GM23338 (cell line): ENCODE measurements around the gene SIPA1. TPM values are rescaled to one million over a fixed set of nuclear protein-coding genes. Genes with fewer than 3 reads are reported as not detected.

Source experiments
- ATAC-seq: fragments of 200-7000 bp; cut with Tn5 transposase; 3 replicates; pipeline ENCODE4 v1.9.1; 2020
- DNase-seq: peaks from one replicate; pipeline ENCODE4 v3.0.0-alpha.2; 2015; ENCODE audit warnings: low spot score
- H2AFZ ChIP-seq: fragments of 200-600 bp; sonication (generic); 2 replicates; pipeline ENCODE4 v1.8.0; 2016; ENCODE audit warnings: antibody characterized with exemption, mild to moderate bottlenecking, moderate library complexity
- H3F3A ChIP-seq: fragments of 200-600 bp; sonication (generic); replicated peaks from 2 replicates; pipeline ENCODE4 v1.8.0; 2017; ENCODE audit warnings: antibody characterized with exemption, mixed run types, low read depth
- H3K27ac ChIP-seq: fragments of 200-600 bp; sonication (generic); 2 replicates; pipeline ENCODE4 v1.6.1; 2016; ENCODE audit warnings: low read depth
- H3K27me3 ChIP-seq: fragments of 200-600 bp; sonication (generic); 2 replicates; pipeline ENCODE4 v1.8.0; 2016; ENCODE audit warnings: mild to moderate bottlenecking, mixed run types, moderate library complexity; ENCODE audit not compliant: insufficient read depth
- H3K36me3 ChIP-seq: fragments of 200-600 bp; sonication (generic); 2 replicates; pipeline ENCODE4 v1.8.0; 2016; ENCODE audit warnings: mild to moderate bottlenecking; ENCODE audit not compliant: insufficient read depth
- H3K4me1 ChIP-seq: fragments of 200-600 bp; sonication (generic); 2 replicates; pipeline ENCODE4 v1.8.0; 2016; ENCODE audit warnings: mild to moderate bottlenecking, moderate library complexity; ENCODE audit not compliant: insufficient read depth
- H3K4me2 ChIP-seq: fragments of 200-600 bp; sonication (generic); 2 replicates; pipeline ENCODE4 v1.7.1; 2017; ENCODE audit warnings: mixed run types
- H3K4me3 ChIP-seq: fragments of 200-600 bp; sonication (generic); 2 replicates; pipeline ENCODE4 v1.6.1; 2016; ENCODE audit warnings: mixed run types
- H3K79me2 ChIP-seq: fragments of 200-600 bp; sonication (generic); replicated peaks from 2 replicates; pipeline ENCODE4 v1.8.0; 2017; ENCODE audit warnings: mild to moderate bottlenecking; ENCODE audit not compliant: insufficient read depth
- H3K9me2 ChIP-seq: fragments of 200-600 bp; sonication (generic); 2 replicates; pipeline ENCODE4 v1.8.0; 2017; ENCODE audit not compliant: insufficient read depth
- H4K20me1 ChIP-seq: fragments of 200-600 bp; sonication (generic); replicated peaks from 2 replicates; pipeline ENCODE4 v1.8.0; 2017; ENCODE audit warnings: mild to moderate bottlenecking; ENCODE audit not compliant: insufficient read depth
- H3K27ac Mint-ChIP-seq: 2 replicates; pipeline ENCODE4 v1.8.0; 2020; ENCODE audit warnings: inconsistent platforms, mild to moderate bottlenecking, moderate library complexity, mixed read lengths
- H3K27me3 Mint-ChIP-seq: 3 replicates; pipeline ENCODE4 v1.8.0; 2022; ENCODE audit warnings: low read depth, mild to moderate bottlenecking, moderate library complexity, mixed read lengths, inconsistent platforms; ENCODE audit not compliant: insufficient read depth, poor library complexity
- H3K36me3 Mint-ChIP-seq: 3 replicates; pipeline ENCODE4 v1.8.0; 2021; ENCODE audit warnings: low read depth, mild to moderate bottlenecking, inconsistent platforms, moderate library complexity, mixed read lengths
- H3K4me1 Mint-ChIP-seq: 3 replicates; pipeline ENCODE4 v1.8.0; 2020; ENCODE audit warnings: mild to moderate bottlenecking, inconsistent platforms, mixed read lengths
- H3K4me3 Mint-ChIP-seq: 3 replicates; pipeline ENCODE4 v1.8.0; 2021; ENCODE audit warnings: moderate library complexity, mild to moderate bottlenecking, inconsistent platforms, mixed read lengths
- H3K9me3 Mint-ChIP-seq: 3 replicates; pipeline ENCODE4 v1.8.0; 2020; ENCODE audit warnings: moderate library complexity, mild to moderate bottlenecking, inconsistent platforms, mixed read lengths
- CREB1 ChIP-seq: fragments of 250-450 bp; sonication (Bioruptor Pico); IDR thresholded peaks from 2 replicates; pipeline ENCODE4 v1.5.0; 2020; ENCODE audit warnings: low read depth, mild to moderate bottlenecking, moderate library complexity
- EZH2 ChIP-seq: fragments of 200-600 bp; sonication (generic); IDR thresholded peaks from one replicate; pipeline ENCODE4 v1.8.0; 2017; ENCODE audit warnings: antibody characterized with exemption, mild to moderate bottlenecking, low read depth; ENCODE audit not compliant: unreplicated experiment
- EZH2phosphoT487 ChIP-seq: fragments of 200-600 bp; sonication (generic); IDR thresholded peaks from one replicate; pipeline ENCODE4 v1.8.1; 2018; ENCODE audit warnings: antibody characterized with exemption; ENCODE audit not compliant: unreplicated experiment
- JUNB ChIP-seq: IDR thresholded peaks from one replicate; pipeline ENCODE4 v1.6.1; 2016; ENCODE audit warnings: antibody characterized with exemption; ENCODE audit not compliant: unreplicated experiment
- NANOG ChIP-seq: IDR thresholded peaks from 2 replicates; pipeline ENCODE4 v1.6.1; 2016; ENCODE audit warnings: antibody characterized with exemption, borderline replicate concordance
- POLR2AphosphoS5 ChIP-seq: IDR thresholded peaks from 2 replicates; pipeline ENCODE4 v1.6.1; 2016; ENCODE audit warnings: antibody characterized with exemption, low read depth
- REST ChIP-seq: IDR thresholded peaks from one replicate; pipeline ENCODE4 v1.6.1; 2018; ENCODE audit warnings: antibody characterized with exemption; ENCODE audit not compliant: unreplicated experiment
- STAT1 ChIP-seq: IDR thresholded peaks from one replicate; pipeline ENCODE4 v1.6.1; 2016; ENCODE audit warnings: antibody characterized with exemption; ENCODE audit not compliant: unreplicated experiment
- ZNF114 ChIP-seq: fragments of 250-450 bp; sonication (Bioruptor Pico); IDR thresholded peaks from 2 replicates; pipeline ENCODE4 v1.5.0; 2020; ENCODE audit warnings: mild to moderate bottlenecking, moderate library complexity
- ZNF331 ChIP-seq: fragments of 250-450 bp; sonication (Bioruptor Pico); IDR thresholded peaks from 2 replicates; pipeline ENCODE4 v1.5.0; 2020; ENCODE audit warnings: low read depth, mild to moderate bottlenecking, moderate library complexity
- polyA plus RNA-seq: library from polyadenylated mRNA; unstranded; fragments of >200 nt; fragmentation: Nextera tagmentation; extraction: Ambion mirVana; gene quantifications from 2 replicates; pipeline ENCODE4 v1.2.1, GENCODE V29; 2016
- total RNA-seq: library from RNA; depleted of rRNA; stranded (reverse); fragments of >200 nt; shearing (Covaris generic); gene quantifications from 2 replicates; pipeline ENCODE4 v1.2.3, GENCODE V29; 2014
- TF ChIP-seq, protein P1 (sequence below): fragments of 250-450 bp; sonication (Bioruptor Pico); IDR thresholded peaks from 2 replicates; pipeline ENCODE4 v1.5.0; 2020; ENCODE audit warnings: mild to moderate bottlenecking, moderate library complexity
- TF ChIP-seq, protein P2 (sequence below): IDR thresholded peaks from 2 replicates; pipeline ENCODE4 v1.6.1; 2016; ENCODE audit warnings: antibody characterized with exemption
- TF ChIP-seq, protein P3 (sequence below), 2 experiments: fragments of 200-600 bp in 1 of 2; sonication (generic) in 1 of 2; conservative IDR thresholded peaks; 2 replicates each; pipeline versions ENCODE4 v1.5.1 to v1.6.1; 2016 to 2017; ENCODE audit warnings: antibody characterized with exemption in 2 of 2, low read depth in 2 of 2, mild to moderate bottlenecking in 2 of 2, moderate library complexity in 1 of 2

SIPA1 gene
- total and polyA plus RNA-seq, 2 experiments from 2014 or later: 50.1 to 54.6 TPM

GRCh38 chr11:65644837-65645236 is 6.9 kb downstream of the SIPA1 start:
- no peak overlapping the region for H3K4me2 ChIP-seq
- Mint-ChIP-seq H3K4me1 (peaks cover 32% of the 10 kb centered on the region), H3K36me3 (no peaks in the 10 kb centered on the region; the same call in 2 of the 3 replicates), H3K27ac (no peak overlapping the region), H3K27me3 (peaks cover 24% of the 10 kb centered on the region), H3K4me3 (no peak overlapping the region), H3K9me3 (no peaks in the 10 kb centered on the region)
- H3K4me1 ChIP-seq: peaks cover 32% of the 10 kb centered on the region
- ATAC-seq (no peak), DNase-seq (no peak)
- no peaks in the 10 kb centered on the region for H4K20me1 ChIP-seq
- no peaks in the 10 kb centered on the region for H3K9me2 ChIP-seq
- no peaks in the 10 kb centered on the region for H3K27me3 ChIP-seq
- H3K79me2 ChIP-seq: no peaks in the 10 kb centered on the region; the same call in 1 of the 2 replicates
- TF ChIP-seq POLR2AphosphoS5 (no peak), EZH2phosphoT487 (no peak), REST (no peak), EZH2 (no peak), STAT1 (no peak), NANOG (no peak), ZNF114 (CRISPR knock-in tag) (no peak), JUNB (no peak), ZNF331 (CRISPR knock-in tag) (no peak), CREB1 (CRISPR knock-in tag) (no peak)
- TF ChIP-seq, protein P1, sequence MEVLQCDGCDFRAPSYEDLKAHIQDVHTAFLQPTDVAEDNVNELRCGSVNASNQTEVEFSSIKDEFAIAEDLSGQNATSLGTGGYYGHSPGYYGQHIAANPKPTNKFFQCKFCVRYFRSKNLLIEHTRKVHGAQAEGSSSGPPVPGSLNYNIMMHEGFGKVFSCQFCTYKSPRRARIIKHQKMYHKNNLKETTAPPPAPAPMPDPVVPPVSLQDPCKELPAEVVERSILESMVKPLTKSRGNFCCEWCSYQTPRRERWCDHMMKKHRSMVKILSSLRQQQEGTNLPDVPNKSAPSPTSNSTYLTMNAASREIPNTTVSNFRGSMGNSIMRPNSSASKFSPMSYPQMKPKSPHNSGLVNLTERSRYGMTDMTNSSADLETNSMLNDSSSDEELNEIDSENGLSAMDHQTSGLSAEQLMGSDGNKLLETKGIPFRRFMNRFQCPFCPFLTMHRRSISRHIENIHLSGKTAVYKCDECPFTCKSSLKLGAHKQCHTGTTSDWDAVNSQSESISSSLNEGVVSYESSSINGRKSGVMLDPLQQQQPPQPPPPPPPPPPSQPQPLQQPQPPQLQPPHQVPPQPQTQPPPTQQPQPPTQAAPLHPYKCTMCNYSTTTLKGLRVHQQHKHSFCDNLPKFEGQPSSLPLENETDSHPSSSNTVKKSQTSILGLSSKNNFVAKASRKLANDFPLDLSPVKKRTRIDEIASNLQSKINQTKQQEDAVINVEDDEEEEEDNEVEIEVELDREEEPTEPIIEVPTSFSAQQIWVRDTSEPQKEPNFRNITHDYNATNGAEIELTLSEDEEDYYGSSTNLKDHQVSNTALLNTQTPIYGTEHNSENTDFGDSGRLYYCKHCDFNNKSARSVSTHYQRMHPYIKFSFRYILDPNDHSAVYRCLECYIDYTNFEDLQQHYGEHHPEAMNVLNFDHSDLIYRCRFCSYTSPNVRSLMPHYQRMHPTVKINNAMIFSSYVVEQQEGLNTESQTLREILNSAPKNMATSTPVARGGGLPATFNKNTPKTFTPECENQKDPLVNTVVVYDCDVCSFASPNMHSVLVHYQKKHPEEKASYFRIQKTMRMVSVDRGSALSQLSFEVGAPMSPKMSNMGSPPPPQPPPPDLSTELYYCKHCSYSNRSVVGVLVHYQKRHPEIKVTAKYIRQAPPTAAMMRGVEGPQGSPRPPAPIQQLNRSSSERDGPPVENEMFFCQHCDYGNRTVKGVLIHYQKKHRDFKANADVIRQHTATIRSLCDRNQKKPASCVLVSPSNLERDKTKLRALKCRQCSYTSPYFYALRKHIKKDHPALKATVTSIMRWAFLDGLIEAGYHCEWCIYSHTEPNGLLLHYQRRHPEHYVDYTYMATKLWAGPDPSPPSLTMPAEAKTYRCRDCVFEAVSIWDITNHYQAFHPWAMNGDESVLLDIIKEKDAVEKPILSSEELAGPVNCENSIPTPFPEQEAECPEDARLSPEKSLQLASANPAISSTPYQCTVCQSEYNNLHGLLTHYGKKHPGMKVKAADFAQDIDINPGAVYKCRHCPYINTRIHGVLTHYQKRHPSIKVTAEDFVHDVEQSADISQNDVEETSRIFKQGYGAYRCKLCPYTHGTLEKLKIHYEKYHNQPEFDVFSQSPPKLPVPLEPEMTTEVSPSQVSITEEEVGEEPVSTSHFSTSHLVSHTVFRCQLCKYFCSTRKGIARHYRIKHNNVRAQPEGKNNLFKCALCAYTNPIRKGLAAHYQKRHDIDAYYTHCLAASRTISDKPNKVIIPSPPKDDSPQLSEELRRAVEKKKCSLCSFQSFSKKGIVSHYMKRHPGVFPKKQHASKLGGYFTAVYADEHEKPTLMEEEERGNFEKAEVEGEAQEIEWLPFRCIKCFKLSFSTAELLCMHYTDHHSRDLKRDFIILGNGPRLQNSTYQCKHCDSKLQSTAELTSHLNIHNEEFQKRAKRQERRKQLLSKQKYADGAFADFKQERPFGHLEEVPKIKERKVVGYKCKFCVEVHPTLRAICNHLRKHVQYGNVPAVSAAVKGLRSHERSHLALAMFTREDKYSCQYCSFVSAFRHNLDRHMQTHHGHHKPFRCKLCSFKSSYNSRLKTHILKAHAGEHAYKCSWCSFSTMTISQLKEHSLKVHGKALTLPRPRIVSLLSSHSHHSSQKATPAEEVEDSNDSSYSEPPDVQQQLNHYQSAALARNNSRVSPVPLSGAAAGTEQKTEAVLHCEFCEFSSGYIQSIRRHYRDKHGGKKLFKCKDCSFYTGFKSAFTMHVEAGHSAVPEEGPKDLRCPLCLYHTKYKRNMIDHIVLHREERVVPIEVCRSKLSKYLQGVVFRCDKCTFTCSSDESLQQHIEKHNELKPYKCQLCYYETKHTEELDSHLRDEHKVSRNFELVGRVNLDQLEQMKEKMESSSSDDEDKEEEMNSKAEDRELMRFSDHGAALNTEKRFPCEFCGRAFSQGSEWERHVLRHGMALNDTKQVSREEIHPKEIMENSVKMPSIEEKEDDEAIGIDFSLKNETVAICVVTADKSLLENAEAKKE (CRISPR knock-in tag): no peak
- TF ChIP-seq, protein P2, sequence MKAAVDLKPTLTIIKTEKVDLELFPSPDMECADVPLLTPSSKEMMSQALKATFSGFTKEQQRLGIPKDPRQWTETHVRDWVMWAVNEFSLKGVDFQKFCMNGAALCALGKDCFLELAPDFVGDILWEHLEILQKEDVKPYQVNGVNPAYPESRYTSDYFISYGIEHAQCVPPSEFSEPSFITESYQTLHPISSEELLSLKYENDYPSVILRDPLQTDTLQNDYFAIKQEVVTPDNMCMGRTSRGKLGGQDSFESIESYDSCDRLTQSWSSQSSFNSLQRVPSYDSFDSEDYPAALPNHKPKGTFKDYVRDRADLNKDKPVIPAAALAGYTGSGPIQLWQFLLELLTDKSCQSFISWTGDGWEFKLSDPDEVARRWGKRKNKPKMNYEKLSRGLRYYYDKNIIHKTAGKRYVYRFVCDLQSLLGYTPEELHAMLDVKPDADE: no peak
- TF ChIP-seq, protein P3, sequence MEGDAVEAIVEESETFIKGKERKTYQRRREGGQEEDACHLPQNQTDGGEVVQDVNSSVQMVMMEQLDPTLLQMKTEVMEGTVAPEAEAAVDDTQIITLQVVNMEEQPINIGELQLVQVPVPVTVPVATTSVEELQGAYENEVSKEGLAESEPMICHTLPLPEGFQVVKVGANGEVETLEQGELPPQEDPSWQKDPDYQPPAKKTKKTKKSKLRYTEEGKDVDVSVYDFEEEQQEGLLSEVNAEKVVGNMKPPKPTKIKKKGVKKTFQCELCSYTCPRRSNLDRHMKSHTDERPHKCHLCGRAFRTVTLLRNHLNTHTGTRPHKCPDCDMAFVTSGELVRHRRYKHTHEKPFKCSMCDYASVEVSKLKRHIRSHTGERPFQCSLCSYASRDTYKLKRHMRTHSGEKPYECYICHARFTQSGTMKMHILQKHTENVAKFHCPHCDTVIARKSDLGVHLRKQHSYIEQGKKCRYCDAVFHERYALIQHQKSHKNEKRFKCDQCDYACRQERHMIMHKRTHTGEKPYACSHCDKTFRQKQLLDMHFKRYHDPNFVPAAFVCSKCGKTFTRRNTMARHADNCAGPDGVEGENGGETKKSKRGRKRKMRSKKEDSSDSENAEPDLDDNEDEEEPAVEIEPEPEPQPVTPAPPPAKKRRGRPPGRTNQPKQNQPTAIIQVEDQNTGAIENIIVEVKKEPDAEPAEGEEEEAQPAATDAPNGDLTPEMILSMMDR (conservative IDR thresholded peaks at IDR 0.05; ENCODE audit: low read depth in 2 of 2): no peak
- H3K4me3 ChIP-seq: no peak overlapping the region
- H2AFZ ChIP-seq: no peak overlapping the region
- H3K27ac ChIP-seq: no peak overlapping the region
- H3K36me3 ChIP-seq: no peaks in the 10 kb centered on the region
- H3F3A ChIP-seq: peaks cover 10% of the 10 kb centered on the region; the same call in 1 of the 2 replicates
